Stimulated activated naive CD8-positive, alpha-beta T cell treated with anti-CD3 and anti-CD28 coated beads, Interleukin-15, Interleukin-2, amounts not matched to agents 100 ng/mL and 50 ng/mL, for 24 hours (primary cell): ENCODE measurements around the gene SLC5A4.

Experiments
- H3K27ac Mint-ChIP-seq: one replicate; pipeline ENCODE4 v1.8.0; 2021; ENCODE audit warnings: mild to moderate bottlenecking, mixed read lengths
- H3K27me3 Mint-ChIP-seq: one replicate; pipeline ENCODE4 v1.8.0; 2021; ENCODE audit warnings: mixed read lengths
- H3K36me3 Mint-ChIP-seq: one replicate; pipeline ENCODE4 v1.8.0; 2021; ENCODE audit warnings: low read depth, mixed read lengths
- H3K4me1 Mint-ChIP-seq: one replicate; pipeline ENCODE4 v1.8.0; 2021; ENCODE audit warnings: low read depth, mixed read lengths
- H3K4me3 Mint-ChIP-seq: one replicate; pipeline ENCODE4 v1.8.0; 2021; ENCODE audit warnings: mild to moderate bottlenecking, mixed read lengths
- H3K9me3 Mint-ChIP-seq: one replicate; pipeline ENCODE4 v1.8.0; 2021; ENCODE audit warnings: mixed read lengths

Gene SLC5A4

GRCh38 chr22:32248276-32248675 is 6.9 kb downstream of the SLC5A4 start:
- no peak overlapping the region for H3K4me3 Mint-ChIP-seq
- peaks cover 24% of the 10 kb centered on the region for H3K27me3 Mint-ChIP-seq
- no peak overlapping the region for H3K27ac Mint-ChIP-seq
- H3K36me3 Mint-ChIP-seq = no peaks in the 10 kb centered on the region
- no peaks in the 10 kb centered on the region for H3K4me1 Mint-ChIP-seq
- no peaks in the 10 kb centered on the region for H3K9me3 Mint-ChIP-seq

- Mint-ChIP-seq H3K27ac (no peak overlapping the region), H3K9me3 (no peaks in the 10 kb centered on the region), H3K4me3 (no peak overlapping the region), H3K36me3 (no peaks in the 10 kb centered on the region), H3K4me1 (no peaks in the 10 kb centered on the region), H3K27me3 (peaks cover 24% of the 10 kb centered on the region)
These were observed 9.0 kb downstream of the SLC5A4 start for GRCh38 chr22:32246166-32246565.

- no peaks in the 10 kb centered on the region for H3K36me3 Mint-ChIP-seq
- H3K9me3 Mint-ChIP-seq = no peaks in the 10 kb centered on the region
- H3K27me3 Mint-ChIP-seq = peaks cover 18% of the 10 kb centered on the region
- H3K4me3 Mint-ChIP-seq = no peak overlapping the region
- H3K27ac Mint-ChIP-seq = no peak overlapping the region
- H3K4me1 Mint-ChIP-seq = no peaks in the 10 kb centered on the region
These were observed 10.1 kb downstream of the SLC5A4 start for GRCh38 chr22:32245042-32245441.

DNA sequence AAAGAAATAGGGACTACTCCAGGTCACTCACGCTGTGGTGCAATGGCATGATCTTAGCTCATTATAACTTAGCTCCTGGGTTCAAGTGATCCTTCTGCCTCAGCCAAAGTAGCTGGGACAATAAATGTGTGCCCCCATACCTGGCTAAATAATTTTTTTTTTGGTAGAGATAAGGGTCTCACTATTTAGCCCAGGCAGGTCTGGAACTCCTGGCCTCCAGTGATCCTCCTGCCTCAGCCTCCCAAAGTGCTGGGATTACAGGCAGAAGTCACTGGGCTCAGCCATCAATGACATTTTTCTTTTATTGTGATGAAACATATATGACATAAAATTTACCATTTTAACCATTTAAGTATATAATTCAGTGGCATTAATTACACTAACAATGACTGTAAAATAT is 10.6 kb downstream of the SLC5A4 start:
- Mint-ChIP-seq H3K4me3 (no peak overlapping the region), H3K36me3 (no peaks in the 10 kb centered on the region), H3K27me3 (peaks cover 13% of the 10 kb centered on the region), H3K4me1 (no peaks in the 10 kb centered on the region), H3K9me3 (no peaks in the 10 kb centered on the region), H3K27ac (no peak overlapping the region)

GRCh38 chr22:32240461-32240860 is 14.7 kb downstream of the SLC5A4 start:
- H3K27ac Mint-ChIP-seq = no peak overlapping the region
- no peaks in the 10 kb centered on the region for H3K4me1 Mint-ChIP-seq
- H3K9me3 Mint-ChIP-seq = no peaks in the 10 kb centered on the region
- peaks cover 14% of the 10 kb centered on the region for H3K27me3 Mint-ChIP-seq
- no peaks in the 10 kb centered on the region for H3K36me3 Mint-ChIP-seq
- no peak overlapping the region for H3K4me3 Mint-ChIP-seq

DNA sequence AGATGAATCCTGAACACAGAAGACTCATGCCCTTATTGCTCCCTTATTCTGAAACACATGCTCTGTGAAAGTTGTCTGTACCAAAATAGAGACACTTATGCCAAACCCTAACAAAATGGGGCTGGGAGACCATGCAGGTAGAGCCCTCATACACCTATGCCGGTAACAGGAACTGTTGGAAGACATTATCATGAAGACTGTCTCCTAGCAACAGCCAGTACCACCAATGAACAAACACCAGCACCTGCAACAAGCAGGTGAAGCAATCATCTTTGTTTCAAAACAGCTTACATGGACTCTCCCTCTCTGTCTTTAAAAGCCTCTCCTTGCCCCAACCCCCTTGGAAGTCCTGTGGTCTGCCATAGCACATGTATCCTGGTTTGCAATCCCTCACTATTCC is 17.2 kb downstream of the SLC5A4 start:
- Mint-ChIP-seq H3K9me3 (no peaks in the 10 kb centered on the region), H3K36me3 (no peaks in the 10 kb centered on the region), H3K4me1 (no peaks in the 10 kb centered on the region), H3K27me3 (peaks cover 34% of the 10 kb centered on the region), H3K4me3 (no peak overlapping the region), H3K27ac (no peak overlapping the region)

GRCh38 chr22:32236970-32237369 is 18.2 kb downstream of the SLC5A4 start:
- Mint-ChIP-seq H3K27ac (no peak overlapping the region), H3K9me3 (no peaks in the 10 kb centered on the region), H3K36me3 (no peaks in the 10 kb centered on the region), H3K4me3 (no peak overlapping the region), H3K4me1 (no peaks in the 10 kb centered on the region), H3K27me3 (peaks cover 34% of the 10 kb centered on the region)

DNA sequence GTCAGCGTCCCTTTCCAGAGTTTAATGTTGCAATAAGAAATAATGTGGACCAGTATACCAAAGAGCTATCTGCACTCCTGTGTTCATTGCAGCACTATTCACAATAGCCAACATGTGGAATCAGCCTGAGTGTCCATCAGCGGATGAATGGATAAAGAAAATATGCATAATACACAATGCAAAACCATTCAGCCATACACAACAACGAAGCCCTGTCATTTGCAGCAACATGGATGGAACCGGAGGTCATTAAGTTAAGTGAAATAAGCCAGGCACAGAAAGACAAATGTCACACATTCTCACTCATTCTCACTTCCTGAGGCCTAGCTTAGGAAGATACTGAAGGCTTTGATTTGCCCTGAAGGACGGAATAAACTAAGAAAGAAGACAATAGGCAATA is 22.1 kb downstream of the SLC5A4 start:
- H3K36me3 Mint-ChIP-seq = no peaks in the 10 kb centered on the region
- H3K4me1 Mint-ChIP-seq = no peaks in the 10 kb centered on the region
- H3K9me3 Mint-ChIP-seq = no peaks in the 10 kb centered on the region
- H3K27ac Mint-ChIP-seq = no peak overlapping the region
- H3K27me3 Mint-ChIP-seq = peaks cover 24% of the 10 kb centered on the region
- no peak overlapping the region for H3K4me3 Mint-ChIP-seq

GRCh38 chr22:32232191-32232830 is 22.8 kb downstream of the SLC5A4 start:
- Mint-ChIP-seq H3K9me3 (no peaks in the 10 kb centered on the region), H3K4me3 (no peak overlapping the region), H3K27me3 (peaks cover 21% of the 10 kb centered on the region), H3K36me3 (no peaks in the 10 kb centered on the region), H3K27ac (no peak overlapping the region), H3K4me1 (no peaks in the 10 kb centered on the region)

DNA sequence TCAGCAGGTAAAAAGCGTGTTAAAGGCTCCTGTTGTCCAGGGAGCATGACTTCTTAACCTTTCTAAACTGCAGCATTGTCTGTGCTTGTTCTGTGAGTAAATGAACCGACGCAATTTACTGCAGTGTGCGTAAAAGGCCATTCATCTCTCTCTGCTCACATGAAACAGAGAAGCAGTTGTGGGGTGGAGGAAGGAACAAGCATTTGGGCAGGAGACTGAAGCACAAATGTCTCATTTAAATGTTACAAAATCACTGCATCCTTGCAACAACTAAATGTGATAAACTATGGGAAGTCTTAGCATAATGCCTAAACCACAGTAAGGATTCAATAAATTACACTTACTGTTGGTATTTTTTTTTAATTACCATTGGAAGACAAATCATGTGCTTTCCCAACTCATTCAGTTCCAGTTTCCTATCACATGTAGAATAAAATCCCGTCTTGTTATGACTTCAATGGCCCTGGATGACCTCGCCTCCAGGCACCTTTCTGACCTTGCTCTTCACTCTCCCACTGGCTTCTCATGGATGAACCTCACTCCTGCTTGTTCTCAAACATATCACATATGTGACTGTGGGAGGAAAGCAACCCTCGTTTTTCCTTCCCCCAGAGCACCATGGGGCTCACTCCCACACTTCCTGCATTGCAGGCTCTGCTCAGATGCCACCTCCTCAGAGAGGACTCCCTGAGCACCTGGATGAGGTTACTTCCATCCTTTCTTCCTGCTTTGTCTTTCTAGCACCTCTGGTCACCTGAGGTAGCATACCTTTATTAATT is 28.6 kb downstream of the SLC5A4 start:
- Mint-ChIP-seq H3K9me3 (no peaks in the 10 kb centered on the region), H3K27ac (no peak overlapping the region), H3K4me3 (no peak overlapping the region), H3K36me3 (no peaks in the 10 kb centered on the region), H3K27me3 (peaks cover 18% of the 10 kb centered on the region), H3K4me1 (no peaks in the 10 kb centered on the region)

DNA sequence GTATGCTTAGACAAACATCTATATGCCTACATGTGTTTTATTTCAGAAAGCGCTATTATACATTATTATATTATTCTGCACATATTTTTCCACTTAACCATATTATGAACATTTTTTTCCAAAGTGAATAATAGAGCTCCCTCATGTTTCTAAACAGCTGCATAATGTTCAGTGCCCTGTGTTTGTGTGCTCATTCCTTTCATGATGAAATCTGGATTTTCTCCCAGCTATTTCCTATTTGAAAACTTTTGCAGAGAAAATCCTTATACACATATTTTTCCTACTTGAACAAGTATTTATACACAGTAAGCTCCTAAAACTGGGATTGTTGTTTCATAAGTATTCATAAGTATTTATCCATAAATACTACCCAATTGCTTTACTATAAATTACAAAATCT is 32.2 kb downstream of the SLC5A4 start:
- no peaks in the 10 kb centered on the region for H3K36me3 Mint-ChIP-seq
- H3K4me1 Mint-ChIP-seq = no peaks in the 10 kb centered on the region
- peaks cover 18% of the 10 kb centered on the region for H3K27me3 Mint-ChIP-seq
- no peak overlapping the region for H3K4me3 Mint-ChIP-seq
- no peaks in the 10 kb centered on the region for H3K9me3 Mint-ChIP-seq
- H3K27ac Mint-ChIP-seq = no peak overlapping the region

DNA sequence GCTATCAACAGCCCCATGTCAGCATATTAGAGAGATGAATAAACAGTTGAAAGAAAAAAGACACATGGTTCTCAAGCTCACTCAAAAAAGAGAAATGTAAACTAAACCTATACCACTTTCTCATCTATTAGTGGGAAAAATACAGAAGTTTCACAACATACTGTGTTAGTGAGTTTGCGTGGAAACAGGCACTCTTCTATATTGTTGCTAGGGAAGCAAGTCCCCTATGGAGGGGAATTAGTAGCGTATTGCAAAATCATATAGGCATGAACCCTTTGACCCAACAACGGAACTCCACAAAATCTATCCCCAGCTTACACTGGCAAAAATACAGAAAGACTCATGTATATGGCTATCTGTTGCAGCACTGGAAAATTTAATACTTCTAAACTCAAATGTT is 36.1 kb downstream of the SLC5A4 start:
- H3K36me3 Mint-ChIP-seq = no peaks in the 10 kb centered on the region
- H3K4me3 Mint-ChIP-seq = no peak overlapping the region
- H3K4me1 Mint-ChIP-seq = no peaks in the 10 kb centered on the region
- no peak overlapping the region for H3K27ac Mint-ChIP-seq
- H3K27me3 Mint-ChIP-seq = peaks cover 30% of the 10 kb centered on the region
- H3K9me3 Mint-ChIP-seq = no peaks in the 10 kb centered on the region

- Mint-ChIP-seq H3K4me3 (no peak overlapping the region), H3K9me3 (no peaks in the 10 kb centered on the region), H3K4me1 (no peaks in the 10 kb centered on the region), H3K27me3 (peaks cover 26% of the 10 kb centered on the region), H3K36me3 (no peaks in the 10 kb centered on the region), H3K27ac (no peak overlapping the region)
These were observed 36.7 kb downstream of the SLC5A4 start for GRCh38 chr22:32218470-32218869.

GRCh38 chr22:32217465-32217864 is 37.7 kb downstream of the SLC5A4 start:
- no peak overlapping the region for H3K27ac Mint-ChIP-seq
- H3K36me3 Mint-ChIP-seq = no peaks in the 10 kb centered on the region
- no peaks in the 10 kb centered on the region for H3K4me1 Mint-ChIP-seq
- peaks cover 22% of the 10 kb centered on the region for H3K27me3 Mint-ChIP-seq
- H3K9me3 Mint-ChIP-seq = no peaks in the 10 kb centered on the region
- no peak overlapping the region for H3K4me3 Mint-ChIP-seq

DNA sequence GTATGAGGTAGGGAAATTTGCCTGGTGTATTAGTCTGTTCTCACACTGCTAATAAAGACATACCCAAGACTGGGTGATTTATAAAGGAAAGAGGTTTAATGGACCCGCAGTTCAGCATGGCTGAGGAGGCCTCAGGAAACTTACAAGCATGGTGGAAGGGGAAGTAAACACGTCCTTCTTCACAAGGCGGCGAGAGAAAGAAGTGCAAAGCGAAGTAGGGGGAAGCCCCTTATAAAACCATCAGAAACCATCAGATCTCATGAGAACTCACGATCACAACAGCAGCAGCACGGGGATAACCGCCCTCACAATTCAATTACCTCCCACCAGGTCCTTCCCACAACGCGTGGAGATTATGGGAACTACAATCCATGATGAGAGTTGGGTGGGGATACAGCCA is 38.2 kb downstream of the SLC5A4 start:
- no peaks in the 10 kb centered on the region for H3K9me3 Mint-ChIP-seq
- H3K36me3 Mint-ChIP-seq = no peaks in the 10 kb centered on the region
- peaks cover 19% of the 10 kb centered on the region for H3K27me3 Mint-ChIP-seq
- no peak overlapping the region for H3K4me3 Mint-ChIP-seq
- no peaks in the 10 kb centered on the region for H3K4me1 Mint-ChIP-seq
- no peak overlapping the region for H3K27ac Mint-ChIP-seq

GRCh38 chr22:32211011-32211410 is 44.1 kb downstream of the SLC5A4 start:
- Mint-ChIP-seq H3K4me1 (no peaks in the 10 kb centered on the region), H3K9me3 (no peaks in the 10 kb centered on the region), H3K36me3 (no peaks in the 10 kb centered on the region), H3K27me3 (peaks cover 9% of the 10 kb centered on the region), H3K4me3 (no peak overlapping the region), H3K27ac (no peak overlapping the region)
